AG09319 (cell line): ENCODE results near the gene PPP3CA.

Experiments
- DNase-seq: peaks from one replicate; pipeline ENCODE4 v3.0.0-alpha.2; 2010; ENCODE audit warnings: low read depth; ENCODE audit errors: extremely low read depth
- TF ChIP-seq, protein P1 (sequence below): IDR thresholded peaks from 2 replicates; pipeline ENCODE4 v1.5.1; 2011; ENCODE audit warnings: low read depth, mild to moderate bottlenecking, inconsistent platforms, low read length, moderate library complexity

Gene PPP3CA

DNA sequence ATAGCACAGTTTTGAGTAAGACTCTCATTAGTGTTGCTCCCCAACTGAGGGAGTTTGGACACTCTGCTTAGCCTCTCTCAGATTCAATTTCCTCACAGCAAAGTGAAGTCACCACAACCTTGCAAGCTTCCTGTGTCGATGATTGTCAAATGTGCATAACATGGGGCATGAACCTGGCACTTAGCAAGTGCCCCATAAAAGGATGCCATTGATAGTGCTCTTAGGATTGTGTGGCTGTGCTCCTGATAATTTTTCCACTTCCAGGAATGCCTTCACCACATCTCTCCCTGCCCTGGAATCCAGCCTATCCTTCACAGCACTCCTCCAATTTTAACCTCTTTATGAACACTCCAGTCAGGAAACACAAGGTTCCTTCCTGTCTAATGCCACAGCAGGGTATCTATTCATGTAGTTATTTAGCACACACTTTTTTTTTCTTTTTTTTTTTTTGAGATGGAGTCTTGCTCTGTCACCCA, 309.4 kb downstream of the PPP3CA start:
- no peak for DNase-seq

DNA sequence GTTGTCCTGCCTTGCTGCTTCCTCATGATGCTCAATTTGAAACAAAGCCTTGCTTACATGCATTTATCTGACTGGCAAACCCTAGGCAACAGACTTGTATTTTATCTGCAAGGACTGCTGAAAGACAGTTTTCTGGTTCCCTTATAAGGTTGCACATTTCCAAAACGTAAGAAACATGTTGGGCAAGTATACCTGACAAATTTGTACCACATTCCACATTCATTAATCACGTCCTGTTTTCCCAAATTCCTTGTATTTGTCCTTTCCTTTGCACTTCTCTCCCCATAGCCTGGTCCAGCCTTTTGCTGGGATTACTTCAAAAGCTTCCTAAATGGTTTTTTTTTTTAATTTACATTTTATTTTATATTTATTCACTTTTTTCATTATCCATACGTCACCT, 310.1 kb downstream of the PPP3CA start:
- DNase-seq = no peak
- TF ChIP-seq, protein P1, sequence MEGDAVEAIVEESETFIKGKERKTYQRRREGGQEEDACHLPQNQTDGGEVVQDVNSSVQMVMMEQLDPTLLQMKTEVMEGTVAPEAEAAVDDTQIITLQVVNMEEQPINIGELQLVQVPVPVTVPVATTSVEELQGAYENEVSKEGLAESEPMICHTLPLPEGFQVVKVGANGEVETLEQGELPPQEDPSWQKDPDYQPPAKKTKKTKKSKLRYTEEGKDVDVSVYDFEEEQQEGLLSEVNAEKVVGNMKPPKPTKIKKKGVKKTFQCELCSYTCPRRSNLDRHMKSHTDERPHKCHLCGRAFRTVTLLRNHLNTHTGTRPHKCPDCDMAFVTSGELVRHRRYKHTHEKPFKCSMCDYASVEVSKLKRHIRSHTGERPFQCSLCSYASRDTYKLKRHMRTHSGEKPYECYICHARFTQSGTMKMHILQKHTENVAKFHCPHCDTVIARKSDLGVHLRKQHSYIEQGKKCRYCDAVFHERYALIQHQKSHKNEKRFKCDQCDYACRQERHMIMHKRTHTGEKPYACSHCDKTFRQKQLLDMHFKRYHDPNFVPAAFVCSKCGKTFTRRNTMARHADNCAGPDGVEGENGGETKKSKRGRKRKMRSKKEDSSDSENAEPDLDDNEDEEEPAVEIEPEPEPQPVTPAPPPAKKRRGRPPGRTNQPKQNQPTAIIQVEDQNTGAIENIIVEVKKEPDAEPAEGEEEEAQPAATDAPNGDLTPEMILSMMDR = no peak

More for the DNA sequence above, 309.4 kb downstream of the PPP3CA start:
- TF ChIP-seq, protein P1 = no peak

DNA sequence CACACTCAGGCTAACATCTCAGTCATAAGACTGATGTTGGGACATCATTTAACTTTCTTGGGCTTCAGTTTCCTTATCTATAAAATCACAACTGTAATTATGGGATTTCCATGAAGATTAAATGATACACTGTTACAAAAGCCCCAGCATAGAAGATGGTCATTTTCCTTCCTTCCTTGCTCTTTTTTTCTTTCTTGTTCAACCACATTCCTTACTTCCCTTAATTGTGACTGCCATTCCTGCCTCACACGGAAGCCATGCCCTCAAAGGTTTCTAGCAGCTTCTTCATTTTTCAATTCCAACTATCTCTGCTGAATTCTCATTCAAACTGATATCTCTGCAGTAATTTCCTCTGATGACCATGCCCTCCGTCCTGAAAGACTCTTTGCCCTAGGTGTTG, 311.8 kb downstream of the PPP3CA start:
- TF ChIP-seq, protein P1 = no peak
- DNase-seq = no peak

DNA sequence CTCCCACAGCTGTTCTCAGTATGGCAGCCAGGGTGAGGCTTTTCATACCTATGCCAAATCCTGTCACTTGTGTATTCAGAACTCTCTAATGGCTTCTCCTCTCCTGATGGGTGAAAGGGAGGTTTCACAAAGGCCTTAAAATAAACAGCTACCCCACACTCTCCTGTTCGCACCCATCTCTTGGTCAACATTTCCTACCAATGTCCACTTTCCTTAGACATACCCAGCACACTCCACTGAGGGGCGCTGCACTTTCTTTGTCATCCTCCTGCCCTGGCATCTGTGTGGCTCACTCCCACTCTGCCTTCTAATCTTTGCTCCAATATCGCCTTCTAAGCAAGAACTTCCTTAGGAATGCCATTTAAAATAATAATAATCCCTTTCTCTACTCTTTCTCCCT, 313.3 kb downstream of the PPP3CA start:
- DNase-seq = no peak
- TF ChIP-seq, protein P1 = no peak

DNA sequence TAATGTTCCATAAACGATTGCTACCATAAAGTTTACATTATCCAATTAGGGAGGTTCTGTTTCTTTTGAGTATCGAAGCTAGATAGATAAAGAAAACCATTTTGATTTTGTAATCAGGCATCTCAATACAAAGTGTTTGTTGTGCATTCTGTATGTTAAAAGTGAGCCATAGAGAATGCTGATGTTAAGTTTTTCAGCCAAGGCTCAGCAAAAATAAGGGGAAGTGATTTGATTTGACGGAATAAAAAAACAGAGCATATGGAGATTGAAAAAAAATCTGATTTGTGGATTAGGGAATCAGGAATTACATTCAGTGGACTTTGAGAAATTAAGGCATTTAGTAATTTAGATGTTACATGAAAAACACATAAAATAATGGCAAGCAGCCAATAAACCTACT, 314.8 kb downstream of the PPP3CA start:
- no peak for DNase-seq
- TF ChIP-seq, protein P1 = no peak

DNA sequence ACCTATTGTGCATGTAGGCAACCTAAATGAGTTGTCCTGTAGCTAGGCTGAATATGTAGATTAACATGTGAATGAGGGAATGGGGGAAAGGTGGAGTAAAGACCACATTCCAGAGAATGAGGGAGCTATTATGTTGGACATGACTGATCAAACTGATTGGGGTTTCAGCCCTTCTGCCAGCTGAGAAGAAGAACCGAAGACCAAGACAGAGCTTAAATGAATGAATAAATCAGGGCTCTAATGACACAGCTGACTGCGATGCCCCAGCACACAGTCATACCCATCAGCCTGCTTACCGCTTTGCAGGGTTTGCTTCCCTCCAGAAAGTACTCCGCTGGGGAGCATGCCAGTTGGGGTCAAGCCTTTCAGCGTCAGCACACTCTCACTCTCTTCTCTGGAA, 315.4 kb downstream of the PPP3CA start:
- TF ChIP-seq, protein P1 = no peak

DNA sequence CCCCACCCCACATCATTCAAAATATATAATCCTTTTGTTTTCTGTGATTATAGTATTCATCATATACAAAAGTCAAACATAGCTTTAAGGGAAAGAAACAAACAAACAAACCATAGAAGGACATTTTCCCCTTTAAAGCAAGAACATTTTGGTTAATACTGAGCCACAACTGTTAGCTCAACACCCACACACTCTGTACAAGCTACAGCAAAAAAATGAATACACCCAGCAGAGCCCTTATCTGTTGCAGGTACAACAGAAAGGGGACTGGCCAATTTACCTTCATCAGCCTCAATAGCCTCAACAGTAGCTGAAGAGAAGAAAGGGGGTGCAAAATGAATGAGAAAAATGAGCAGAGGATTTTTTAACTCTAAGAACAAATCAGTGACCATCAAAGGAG, 318.4 kb downstream of the PPP3CA start:
- DNase-seq = no peak
- TF ChIP-seq, protein P1 = no peak

More for the DNA sequence above, 315.4 kb downstream of the PPP3CA start:
- no peak for DNase-seq
